ENCODE measurements around the gene MTHFD1. TPM values are rescaled to one million over a fixed set of nuclear protein-coding genes. Genes with fewer than 3 reads are reported as not detected.

MTHFD1 gene
- total and polyA plus RNA-seq, 9 of the 15 experiments (the other 6 are each of a cell fraction or from before 2014, with no cell fraction given), result 66.7 to 158 (median 90.9) TPM

GRCh38 chr14:64506721-64507120 is 118.6 kb downstream of the MTHFD1 start:
- in situ Hi-C loops (cut with MboI), result no loop called here
- no peaks in the 10 kb centered on the region for H3K9me1 ChIP-seq (ENCODE audit: control insufficient read depth, insufficient read depth, low read length)
- DNase-seq (ENCODE audit: extremely low read depth in 1 of 4, low spot score in 3 of 4) (no peak), ATAC-seq (no peak), FAIRE-seq (no peak)
- H3K4me1 ChIP-seq (replicated peaks in 1 of 2; ENCODE audit: control insufficient read depth in 2 of 2, insufficient read depth in 2 of 2, low read length in 2 of 2), result peaks cover 22 to 43% of the 10 kb centered on the region in 2 experiments
- H2AFZ ChIP-seq (ENCODE audit: low read depth, low read length), result no peak overlapping the region
- no TSS peak for BruUV-seq (replicated peaks)
- H3K36me3 ChIP-seq (ENCODE audit: control insufficient read depth, insufficient read depth, low read length), result no peaks in the 10 kb centered on the region; the same call in 2 of the 3 replicates
- peak overlapping the region in 1 of 2 experiments; percentile 49; a peak in 2 of 4 replicates for H3K9ac ChIP-seq (ENCODE audit: insufficient read depth in 1 of 2, low read depth in 2 of 2, low read length in 2 of 2)
- peak overlapping the region; percentile 54; the same call in 1 of the 3 replicates for H3K27ac ChIP-seq (ENCODE audit: extremely low read depth, low read depth, low read length)
- ChIA-PET CTCF (ENCODE audit: low intra/inter-chr PET ratio) (no interaction called here), POLR2A (interaction anchor here (0.7 to 1.1 kb wide), 2 partner anchors 15 to 125 kb away, joined by 3 read pairs; no protein-coding TSS in a partner anchor)
- peaks cover 68% of the 10 kb centered on the region for H3K79me2 ChIP-seq (ENCODE audit: control insufficient read depth, insufficient read depth, low read length)
- TF ChIP-seq KLF13 (tag; IDR thresholded peaks at IDR 0.05; ENCODE audit: borderline replicate concordance, low read depth) (no peak), NR2C2 (CRISPR knock-in tag; IDR thresholded peaks at IDR 0.05) (no peak), NR2C2 (tag; IDR thresholded peaks at IDR 0.05) (no peak), ZNF655 (CRISPR knock-in tag; IDR thresholded peaks at IDR 0.05) (no peak), RBBP5 (IDR thresholded peaks at IDR 0.05; ENCODE audit: borderline replicate concordance, insufficient read depth, low read length, poor library complexity, severe bottlenecking) (no peak), ZNF644 (tag; IDR thresholded peaks at IDR 0.05; ENCODE audit: low read depth) (no peak), HIVEP1 (CRISPR knock-in tag; IDR thresholded peaks at IDR 0.05) (no peak), MEIS2 (IDR thresholded peaks at IDR 0.05; ENCODE audit: partially characterized antibody) (no peak), TSC22D4 (tag; IDR thresholded peaks at IDR 0.05) (no peak), TCF7 (IDR thresholded peaks at IDR 0.05; ENCODE audit: borderline replicate concordance) (no peak), KLF1 (tag; IDR thresholded peaks at IDR 0.05) (no peak), ZKSCAN3 (CRISPR knock-in tag; IDR thresholded peaks at IDR 0.05) (no peak), BHLHE40 (IDR thresholded peaks at IDR 0.05; ENCODE audit: low read length) (no peak), ZNF583 (CRISPR knock-in tag; IDR thresholded peaks at IDR 0.05) (no peak), CBFA2T3 (IDR thresholded peaks at IDR 0.05) (no peak), SUPT5H (IDR thresholded peaks at IDR 0.05) (no peak), LCOR (CRISPR knock-in tag; IDR thresholded peaks at IDR 0.05) (no peak), BRF2 (IDR thresholded peaks at IDR 0.05; ENCODE audit: borderline replicate concordance, insufficient read depth, insufficient read length) (no peak)
- peak overlapping the region; percentile 62 for H3K4me2 ChIP-seq (ENCODE audit: insufficient read depth, low read length)
- H3K27me3 ChIP-seq (ENCODE audit: control insufficient read depth in 2 of 2, insufficient read depth in 2 of 2, low read length in 2 of 2), result no peaks in the 10 kb centered on the region
- H4K20me1 ChIP-seq (replicated peaks; ENCODE audit: control insufficient read depth, insufficient read depth, low read length), result no peaks in the 10 kb centered on the region
- 0% methylated on average over 3 of the region's 3 CpGs for WGBS (ENCODE audit: insufficient coverage, low coverage, missing lambda C conversion rate)
- H3K4me3 ChIP-seq, result peak overlapping the region; percentile 11; the same call in 1 of the 2 replicates
- no peaks in the 10 kb centered on the region for H3K9me3 ChIP-seq (replicated peaks; ENCODE audit: control insufficient read depth, insufficient read depth, low read depth, low read length)
- intact Hi-C loops (cut with micrococcal nuclease), result loop anchor here (5.0 kb wide), 1 partner anchor 39 kb away; the partner anchor contains the start of gene AKAP5
